PC-3 (cell line): ENCODE data around the gene CCM2. TPM values are rescaled to one million over a fixed set of nuclear protein-coding genes. Genes with fewer than 3 reads are reported as not detected.

Experiments used
- ATAC-seq: fragments of 200-7000 bp; cut with Tn5 transposase; 2 replicates; pipeline ENCODE4 v1.9.1; 2020; ENCODE audit warnings: mild to moderate bottlenecking, moderate library complexity
- BruUV-seq: library from RNA; stranded (reverse); fragments of 400-500 nt; replicated peaks from 2 replicates; lab custom pipeline; 2021; lab: Mats Ljungman, UMichigan
- CTCF ChIA-PET: fragments of 300-600 bp; sonication (Branson Sonifier 250); formaldehyde crosslinking; loops from one replicate; lab custom pipeline; 2022; ENCODE audit warnings: antibody characterized with exemption; lab: Charles Lee
- POLR2A ChIA-PET: fragments of 300-600 bp; sonication (Branson Sonifier 250); formaldehyde crosslinking; loops from one replicate; lab custom pipeline; 2022; ENCODE audit warnings: antibody characterized with exemption; ENCODE audit not compliant: unreplicated experiment; lab: Charles Lee
- DNase-seq: peaks from one replicate; pipeline ENCODE4 v3.0.0-alpha.2; 2015
- H2AFZ ChIP-seq: fragments of 300-600 bp; sonication (generic); 2 replicates; pipeline ENCODE4 v1.6.0; 2016; ENCODE audit warnings: antibody characterized with exemption, low read length
- H3F3A ChIP-seq: fragments of 300-600 bp; sonication (generic); one replicate; pipeline ENCODE4 v1.6.0; 2017; ENCODE audit warnings: antibody characterized with exemption, low read length, control low read depth, mild to moderate bottlenecking; ENCODE audit not compliant: unreplicated experiment
- H3K27ac ChIP-seq: fragments of 300-600 bp; sonication (generic); 2 replicates; pipeline ENCODE4 v1.5.1; 2016; ENCODE audit warnings: mild to moderate bottlenecking, low read length
- H3K27me3 ChIP-seq: fragments of 300-600 bp; sonication (generic); 2 replicates; pipeline ENCODE4 v1.6.1; 2016; ENCODE audit warnings: low read length, mixed read lengths
- H3K36me3 ChIP-seq: fragments of 300-600 bp; sonication (generic); 2 replicates; pipeline ENCODE4 v1.6.1; 2016; ENCODE audit warnings: low read depth, mixed run types, low read length, mixed read lengths
- H3K4me1 ChIP-seq: fragments of 300-600 bp; sonication (generic); 2 replicates; pipeline ENCODE4 v1.5.1; 2016; ENCODE audit warnings: low read length; ENCODE audit not compliant: insufficient read depth
- H3K4me2 ChIP-seq: fragments of 300-600 bp; sonication (generic); 2 replicates; pipeline ENCODE4 v1.6.0; 2016; ENCODE audit warnings: low read length
- H3K4me3 ChIP-seq: fragments of 300-600 bp; sonication (generic); 2 replicates; pipeline ENCODE4 v1.5.1; 2016; ENCODE audit warnings: mild to moderate bottlenecking, low read length, mixed read lengths
- H3K79me2 ChIP-seq: fragments of 300-600 bp; sonication (generic); 2 replicates; pipeline ENCODE4 v1.6.1; 2017; ENCODE audit warnings: low read length, mixed read lengths
- H3K9ac ChIP-seq: fragments of 300-600 bp; sonication (generic); 2 replicates; pipeline ENCODE4 v1.6.0; 2016; ENCODE audit warnings: mild to moderate bottlenecking, low read length
- H3K9me2 ChIP-seq: fragments of 300-600 bp; sonication (generic); replicated peaks from 2 replicates; pipeline ENCODE4 v1.6.1; 2016; ENCODE audit warnings: mixed run types, low read length, mixed read lengths
- H3K9me3 ChIP-seq: fragments of 300-600 bp; sonication (generic); 2 replicates; pipeline ENCODE4 v1.6.1; 2016; ENCODE audit warnings: low read length, mixed read lengths
- H4K20me1 ChIP-seq: fragments of 300-600 bp; sonication (generic); 2 replicates; pipeline ENCODE4 v1.6.1; 2016; ENCODE audit warnings: low read length, mixed read lengths
- CTCF ChIP-seq: fragments of 300-600 bp; sonication (generic); conservative IDR thresholded peaks from 2 replicates; pipeline ENCODE4 v1.5.1; 2017; ENCODE audit warnings: antibody characterized with exemption, low read depth, mild to moderate bottlenecking, low read length
- EZH2 ChIP-seq: fragments of 300-600 bp; sonication (generic); IDR thresholded peaks from one replicate; pipeline ENCODE4 v1.6.1; 2017; ENCODE audit warnings: antibody characterized with exemption, mild to moderate bottlenecking, low read length; ENCODE audit not compliant: unreplicated experiment
- EZH2phosphoT487 ChIP-seq: fragments of 300-600 bp; sonication (generic); IDR thresholded peaks from 2 replicates; pipeline ENCODE4 v1.6.1; 2018; ENCODE audit warnings: mild to moderate bottlenecking, antibody characterized with exemption, low read length, borderline replicate concordance
- intact Hi-C: fragments of 100-400 bp; cut with micrococcal nuclease; formaldehyde crosslinking; loops from 2 replicates; pipeline ENCODE4 v1.9.0; 2023
- total RNA-seq: library from RNA; depleted of rRNA; stranded (reverse); fragments of >200 nt; gene quantifications from 2 replicates; pipeline ENCODE4 v1.2.3, GENCODE V29; 2014

The CCM2 gene
- total RNA-seq, 1 experiment from 2014 or later: 56.6 TPM

- H4K20me1 ChIP-seq: no peaks in the 10 kb centered on the region
- H3K27ac ChIP-seq: no peak overlapping the region
- H3K4me1 ChIP-seq: no peaks in the 10 kb centered on the region
- ATAC-seq: no peak
- ChIA-PET POLR2A (interaction anchor here (0.6 kb wide), 1 partner anchor 21 kb away, joined by 3 read pairs; no protein-coding TSS in a partner anchor), CTCF (no interaction called here)
- H3K27me3 ChIP-seq: no peaks in the 10 kb centered on the region
- no peaks in the 10 kb centered on the region for H3K9me2 ChIP-seq
- H3K9me3 ChIP-seq: no peaks in the 10 kb centered on the region
- 0 out of 2 replicates have a peak, but pooled peaks cover 3% of the 10 kb centered on the region for H3K36me3 ChIP-seq
- no peak for DNase-seq
- H3K79me2 ChIP-seq: no peaks in the 10 kb centered on the region
- no peak overlapping the region for H3K9ac ChIP-seq
- intact Hi-C loops: no loop called here
- H3K4me2 ChIP-seq: no peak overlapping the region
- H2AFZ ChIP-seq: no peak overlapping the region
- no peak for TF ChIP-seq CTCF
- TF ChIP-seq EZH2: no peak
- TF ChIP-seq EZH2phosphoT487: no peak
- H3K4me3 ChIP-seq: no peak overlapping the region
- no peaks in the 10 kb centered on the region for H3F3A ChIP-seq
- no TSS peak for BruUV-seq
These were observed 70.2 kb downstream of the CCM2 start for GRCh38 chr7:45070254-45070642.

- Histone ChIP-seq H3K27ac (no peak overlapping the region), H3K4me1 (no peaks in the 10 kb centered on the region), H3K9ac (no peak overlapping the region), H3F3A (no peaks in the 10 kb centered on the region), H3K9me2 (no peaks in the 10 kb centered on the region), H2AFZ (no peak overlapping the region), H3K4me3 (no peak overlapping the region), H3K9me3 (no peaks in the 10 kb centered on the region), H3K4me2 (no peak overlapping the region), H3K79me2 (no peaks in the 10 kb centered on the region), H3K27me3 (no peaks in the 10 kb centered on the region), H4K20me1 (no peaks in the 10 kb centered on the region), H3K36me3 (peaks cover 3% of the 10 kb centered on the region; the same call in 1 of the 2 replicates)
- no TSS peak for BruUV-seq
- CTCF ChIA-PET: no interaction called here
- no peak for ATAC-seq
- intact Hi-C loops: no loop called here
- POLR2A ChIA-PET: no interaction called here
- TF ChIP-seq EZH2 (no peak), EZH2phosphoT487 (no peak), CTCF (no peak)
- no peak for DNase-seq
These were observed 71.5 kb downstream of the CCM2 start for GRCh38 chr7:45071528-45071927.

- Histone ChIP-seq H3K4me3 (no peak overlapping the region), H3K9me2 (no peaks in the 10 kb centered on the region), H3K36me3 (peaks cover 3% of the 10 kb centered on the region; the same call in 1 of the 2 replicates), H4K20me1 (no peaks in the 10 kb centered on the region), H3K27ac (no peak overlapping the region), H3F3A (no peaks in the 10 kb centered on the region), H3K4me2 (no peak overlapping the region), H3K27me3 (no peaks in the 10 kb centered on the region), H2AFZ (no peak overlapping the region), H3K79me2 (no peaks in the 10 kb centered on the region), H3K4me1 (no peaks in the 10 kb centered on the region), H3K9me3 (no peaks in the 10 kb centered on the region), H3K9ac (no peak overlapping the region)
- TF ChIP-seq CTCF (no peak), EZH2 (no peak), EZH2phosphoT487 (no peak)
- DNase-seq (no peak), ATAC-seq (no peak)
- ChIA-PET CTCF (no interaction called here), POLR2A (no interaction called here)
- intact Hi-C loops: no loop called here
- BruUV-seq: no TSS peak
These were observed 72.4 kb downstream of the CCM2 start for GRCh38 chr7:45072131-45073030.
